GM12891 (cell line): ENCODE results near the gene NOL12.

Experiments
- POLR2A ChIP-seq: IDR thresholded peaks from 2 replicates; pipeline ENCODE4 v1.6.1; 2011; ENCODE audit warnings: low read depth, low read length, control low read depth
- POLR2AphosphoS5 ChIP-seq: IDR thresholded peaks from 2 replicates; pipeline ENCODE4 v1.6.1; 2011; ENCODE audit warnings: low read depth, low read length, control low read depth
- SPI1 ChIP-seq: IDR thresholded peaks from 2 replicates; pipeline ENCODE4 v1.6.1; 2011; ENCODE audit warnings: low read depth, low read length, control low read depth
- TAF1 ChIP-seq: IDR thresholded peaks from 2 replicates; pipeline ENCODE4 v1.6.1; 2011; ENCODE audit warnings: low read depth, low read length, control low read depth

DNA sequence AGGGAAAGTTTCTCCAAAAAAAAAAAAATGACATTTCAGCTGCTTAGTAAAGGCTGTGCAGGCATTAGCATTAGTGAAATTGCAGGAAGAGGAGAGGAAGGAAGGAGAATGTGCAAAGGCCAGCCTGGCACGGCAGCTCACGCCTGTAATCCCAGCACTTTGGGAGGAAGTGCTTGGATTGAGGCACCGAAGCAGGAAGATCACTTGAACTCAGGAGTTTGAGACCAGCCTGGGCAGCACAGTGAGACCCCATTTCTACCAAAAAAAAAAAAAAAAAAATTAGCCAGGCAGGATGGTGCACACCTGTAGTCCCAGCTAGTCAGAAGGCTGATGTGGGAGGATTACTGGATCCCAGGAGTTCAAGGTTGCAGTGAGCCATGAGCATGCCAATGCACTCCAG lies 18.5 kb downstream of the NOL12 start:
- TF ChIP-seq SPI1 (no peak), POLR2A (no peak), TAF1 (no peak), POLR2AphosphoS5 (no peak)
